ENCODE results near the gene TCF7L1. TPM values are rescaled to one million over a fixed set of nuclear protein-coding genes. Genes with fewer than 3 reads are reported as not detected.
"Not testable (repeated sequence)": the region's sequence is repeated elsewhere in the genome, so short reads cannot be mapped to it uniquely, and the experiment has no call there.

The TCF7L1 gene
- total RNA-seq, 1 donor from 2014 or later: 48.3 TPM

DNA sequence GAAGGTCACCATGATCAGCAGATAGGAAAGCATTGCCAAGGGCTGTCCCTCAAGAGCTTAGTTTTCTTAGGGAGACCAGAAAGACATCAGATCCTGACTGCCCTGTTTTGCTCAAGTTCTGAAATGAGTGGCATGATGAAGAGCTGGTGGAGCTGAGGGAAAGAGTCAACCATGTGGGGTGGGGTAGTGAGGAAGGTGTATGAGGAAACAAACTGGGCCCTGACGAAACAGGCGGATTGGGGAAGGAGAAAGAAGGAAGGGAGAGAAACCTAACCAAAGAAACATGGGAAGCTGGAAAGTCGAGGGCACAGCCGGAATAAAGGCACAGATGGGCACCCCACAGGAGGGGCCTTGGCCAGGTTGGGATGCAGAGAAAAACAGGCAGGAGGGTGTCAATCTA lies 186.6 kb downstream of the TCF7L1 start:
- no peak overlapping the region for H3K4me3 Mint-ChIP-seq
- no peak for DNase-seq (ENCODE audit: low spot score in 2 of 2, unreplicated experiment in 2 of 2)
- peaks cover 48% of the 10 kb centered on the region for H3K36me3 Mint-ChIP-seq
- TF ChIP-seq, protein P1, sequence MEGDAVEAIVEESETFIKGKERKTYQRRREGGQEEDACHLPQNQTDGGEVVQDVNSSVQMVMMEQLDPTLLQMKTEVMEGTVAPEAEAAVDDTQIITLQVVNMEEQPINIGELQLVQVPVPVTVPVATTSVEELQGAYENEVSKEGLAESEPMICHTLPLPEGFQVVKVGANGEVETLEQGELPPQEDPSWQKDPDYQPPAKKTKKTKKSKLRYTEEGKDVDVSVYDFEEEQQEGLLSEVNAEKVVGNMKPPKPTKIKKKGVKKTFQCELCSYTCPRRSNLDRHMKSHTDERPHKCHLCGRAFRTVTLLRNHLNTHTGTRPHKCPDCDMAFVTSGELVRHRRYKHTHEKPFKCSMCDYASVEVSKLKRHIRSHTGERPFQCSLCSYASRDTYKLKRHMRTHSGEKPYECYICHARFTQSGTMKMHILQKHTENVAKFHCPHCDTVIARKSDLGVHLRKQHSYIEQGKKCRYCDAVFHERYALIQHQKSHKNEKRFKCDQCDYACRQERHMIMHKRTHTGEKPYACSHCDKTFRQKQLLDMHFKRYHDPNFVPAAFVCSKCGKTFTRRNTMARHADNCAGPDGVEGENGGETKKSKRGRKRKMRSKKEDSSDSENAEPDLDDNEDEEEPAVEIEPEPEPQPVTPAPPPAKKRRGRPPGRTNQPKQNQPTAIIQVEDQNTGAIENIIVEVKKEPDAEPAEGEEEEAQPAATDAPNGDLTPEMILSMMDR (IDR thresholded peaks at IDR 0.05; ENCODE audit: unreplicated experiment): no peak
- peak overlapping the region; percentile 7 for H3K27ac Mint-ChIP-seq
- no peaks in the 10 kb centered on the region for H3K9me3 Mint-ChIP-seq
- H3K4me1 Mint-ChIP-seq: peaks cover 8% of the 10 kb centered on the region
- no peaks in the 10 kb centered on the region for H3K27me3 Mint-ChIP-seq (ENCODE audit: low read depth)

DNA sequence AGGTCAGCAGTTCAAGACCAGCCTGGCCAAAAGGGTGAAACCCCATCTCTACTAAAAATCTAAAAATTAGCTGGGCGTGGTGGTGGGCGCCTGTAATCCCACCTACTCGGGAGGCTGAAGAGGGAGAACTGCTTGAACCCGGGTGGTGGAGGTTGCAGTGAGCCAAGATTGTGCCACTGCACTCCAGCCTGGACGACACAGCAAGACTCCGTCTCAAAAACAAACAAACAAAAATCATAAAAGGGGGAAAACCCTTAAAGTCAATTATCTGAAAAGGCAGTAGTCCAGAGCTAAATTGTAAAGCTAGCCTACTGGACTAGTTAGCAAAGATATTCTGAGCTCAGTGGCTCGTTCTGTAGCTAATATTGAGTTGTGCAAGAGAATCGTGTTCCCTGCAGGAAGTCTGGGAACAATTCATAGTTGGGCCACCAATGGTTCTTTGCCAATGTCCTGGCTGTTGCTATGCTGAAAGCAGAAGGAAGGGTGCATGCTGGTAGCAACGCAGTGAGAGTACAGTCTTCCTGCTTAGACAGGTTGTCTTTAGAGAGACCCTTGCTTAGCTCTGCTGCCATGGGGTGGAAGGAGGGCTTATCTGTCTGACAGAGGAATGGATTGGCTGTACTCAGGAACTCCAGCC lies 190.3 kb downstream of the TCF7L1 start:
- H3K36me3 Mint-ChIP-seq: peaks cover 43% of the 10 kb centered on the region
- peaks cover 33% of the 10 kb centered on the region for H3K4me1 Mint-ChIP-seq
- H3K27me3 Mint-ChIP-seq (ENCODE audit: low read depth): no peaks in the 10 kb centered on the region
- no peak overlapping the region for H3K4me3 Mint-ChIP-seq
- TF ChIP-seq, protein P1 (IDR thresholded peaks at IDR 0.05; ENCODE audit: unreplicated experiment): no peak
- no peak overlapping the region for H3K27ac Mint-ChIP-seq
- H3K9me3 Mint-ChIP-seq: no peaks in the 10 kb centered on the region
- no peak for DNase-seq (ENCODE audit: low spot score in 2 of 2, unreplicated experiment in 2 of 2)

DNA sequence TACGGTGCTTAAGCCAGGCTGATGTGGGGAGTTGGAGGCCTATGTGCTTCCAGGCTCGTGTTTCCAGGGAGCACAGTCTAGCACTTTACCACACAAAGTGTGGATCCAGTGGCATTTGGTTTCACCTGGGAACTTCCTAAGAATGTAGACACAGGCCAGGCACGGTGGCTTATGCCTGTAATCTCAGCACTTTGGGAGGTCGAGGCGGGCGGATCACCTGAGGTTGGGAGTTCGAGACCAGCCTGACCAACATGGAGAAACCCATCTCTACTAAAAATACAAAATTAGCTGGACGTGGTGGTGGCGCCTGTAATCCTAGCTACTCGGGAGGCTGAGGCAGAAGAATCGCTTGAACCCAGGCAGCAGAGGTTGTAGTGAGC lies 190.8 kb downstream of the TCF7L1 start:
- H3K27me3 Mint-ChIP-seq (ENCODE audit: low read depth); H3K27ac Mint-ChIP-seq; H3K4me3 Mint-ChIP-seq; DNase-seq (ENCODE audit: low spot score in 2 of 2, unreplicated experiment in 2 of 2); H3K9me3 Mint-ChIP-seq: not testable (repeated sequence)
- Mint-ChIP-seq H3K36me3 (peaks cover 43% of the 10 kb centered on the region), H3K4me1 (peaks cover 32% of the 10 kb centered on the region)

DNA sequence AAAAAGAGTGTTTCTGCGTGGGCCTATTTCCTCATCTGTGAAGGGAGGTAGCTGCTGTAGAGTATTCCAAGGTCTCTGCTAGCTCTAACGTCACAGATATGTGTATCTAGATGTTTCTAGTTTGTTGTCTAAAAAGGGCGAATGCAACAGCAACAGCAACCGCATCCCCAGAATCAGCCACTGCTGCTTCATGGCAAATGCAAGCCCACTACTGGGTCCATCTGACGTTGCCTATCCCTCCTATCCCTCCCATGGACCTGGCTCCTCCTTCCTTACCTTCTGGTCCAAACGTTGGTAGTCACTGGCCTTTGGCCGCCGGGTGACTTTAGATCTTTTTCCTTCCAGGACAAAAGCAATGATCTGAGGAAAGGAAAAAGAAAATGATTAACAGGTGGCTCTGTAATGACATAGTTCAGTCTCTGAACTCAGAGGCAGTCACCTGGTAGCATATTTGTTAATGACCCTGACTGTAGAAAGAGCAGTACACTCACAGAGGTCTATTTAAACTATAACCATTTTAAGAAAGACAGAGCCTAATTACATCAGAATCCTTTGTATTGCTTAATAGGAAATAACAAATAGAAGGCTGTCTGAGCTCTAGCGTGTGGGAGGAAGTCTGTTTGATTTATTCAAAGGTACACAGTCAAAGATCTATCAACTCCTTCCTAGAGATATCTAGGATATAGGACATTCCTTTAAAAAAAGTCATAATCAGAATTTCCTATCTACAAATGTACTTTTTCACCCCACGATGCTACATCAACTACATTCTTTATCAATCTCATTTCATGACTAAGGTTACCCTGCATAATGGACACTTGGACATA lies 191.7 kb downstream of the TCF7L1 start:
- TF ChIP-seq, protein P1 (IDR thresholded peaks at IDR 0.05; ENCODE audit: unreplicated experiment): no peak
- peaks cover 38% of the 10 kb centered on the region for H3K36me3 Mint-ChIP-seq
- H3K4me1 Mint-ChIP-seq: peaks cover 32% of the 10 kb centered on the region
- no peaks in the 10 kb centered on the region for H3K27me3 Mint-ChIP-seq (ENCODE audit: low read depth)
- peak overlapping the region; percentile 88 for H3K4me3 Mint-ChIP-seq
- H3K9me3 Mint-ChIP-seq: no peaks in the 10 kb centered on the region
- DNase-seq (ENCODE audit: low spot score in 2 of 2, unreplicated experiment in 2 of 2): no peak
- H3K27ac Mint-ChIP-seq: peak overlapping the region; percentile 54

DNA sequence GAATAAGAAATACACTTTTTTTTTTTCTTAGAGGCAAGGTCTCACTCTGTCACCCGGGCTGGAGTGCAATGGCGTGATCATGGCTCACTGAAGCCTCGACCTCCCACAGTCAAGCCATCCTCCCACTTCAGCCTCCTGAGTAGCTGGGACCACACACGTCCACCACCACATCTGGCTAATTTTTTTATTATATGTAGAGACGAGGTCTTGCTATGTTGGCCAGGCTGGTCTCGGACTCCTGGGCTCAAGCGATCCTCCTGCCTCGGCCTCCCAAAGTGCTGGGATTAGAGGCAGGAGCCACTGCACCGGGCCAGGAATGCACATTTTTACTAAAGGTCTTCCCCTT lies 192.2 kb downstream of the TCF7L1 start:
- H3K4me1 Mint-ChIP-seq: peaks cover 32% of the 10 kb centered on the region
- no peaks in the 10 kb centered on the region for H3K9me3 Mint-ChIP-seq
- no peaks in the 10 kb centered on the region for H3K27me3 Mint-ChIP-seq (ENCODE audit: low read depth)
- DNase-seq (ENCODE audit: low spot score in 2 of 2, unreplicated experiment in 2 of 2): no peak
- H3K36me3 Mint-ChIP-seq: peaks cover 34% of the 10 kb centered on the region
- peak overlapping the region; percentile 88 for H3K4me3 Mint-ChIP-seq
- TF ChIP-seq, protein P1 (IDR thresholded peaks at IDR 0.05; ENCODE audit: unreplicated experiment): no peak
- H3K27ac Mint-ChIP-seq: no peak overlapping the region

DNA sequence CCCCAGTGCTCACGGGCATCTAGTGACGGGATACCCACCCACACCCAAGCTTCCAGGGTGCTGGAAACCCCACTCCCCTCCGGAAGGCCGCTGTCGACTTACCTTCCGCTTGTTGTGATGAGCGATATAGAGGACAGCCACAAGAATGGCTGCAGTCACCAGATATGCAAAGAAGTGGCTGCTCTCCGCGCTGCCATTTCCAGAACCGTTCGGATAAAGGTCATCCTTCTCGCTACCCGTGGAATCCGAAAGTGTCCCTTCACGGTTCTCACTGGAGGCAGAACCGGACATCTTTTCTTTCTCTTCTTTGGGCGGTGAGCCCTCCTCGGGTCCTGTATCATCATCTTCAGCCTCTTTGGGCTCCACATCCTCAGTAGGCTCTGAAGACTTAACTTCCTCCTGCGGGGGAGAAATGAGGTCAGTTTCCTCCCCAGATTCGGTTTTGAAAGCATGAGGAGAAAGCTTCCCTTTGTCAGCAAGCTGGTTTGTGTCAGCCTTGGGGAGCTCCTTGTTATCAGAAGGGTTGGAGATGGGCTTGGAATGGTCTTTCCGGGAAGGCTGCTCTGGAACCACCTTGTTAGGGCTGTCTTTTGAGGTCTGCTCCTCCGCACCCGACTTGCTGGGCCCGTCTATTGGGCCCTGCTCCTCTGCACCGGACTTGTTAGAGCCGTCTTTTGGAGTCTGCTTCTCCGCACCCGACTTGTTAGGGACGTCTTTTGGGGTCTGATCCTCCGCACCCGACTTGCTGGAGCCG lies 193.4 kb downstream of the TCF7L1 start:
- H3K36me3 Mint-ChIP-seq: peaks cover 24% of the 10 kb centered on the region

More for the DNA sequence above, 193.4 kb downstream of the TCF7L1 start:
- DNase-seq (ENCODE audit: low spot score in 2 of 2, unreplicated experiment in 2 of 2): no peak
- Mint-ChIP-seq H3K4me1 (peaks cover 32% of the 10 kb centered on the region), H3K27me3 (ENCODE audit: low read depth) (no peaks in the 10 kb centered on the region), H3K4me3 (peak overlapping the region; percentile 88), H3K9me3 (no peaks in the 10 kb centered on the region), H3K27ac (no peak overlapping the region)
- TF ChIP-seq, protein P1 (IDR thresholded peaks at IDR 0.05; ENCODE audit: unreplicated experiment): no peak

All from mesothelial cell of epicardium (in vitro differentiated cells).